IPS-20b (cell line): ENCODE results near the gene NCOR1.

Experiments
- H3K27ac ChIP-seq: one replicate; pipeline ENCODE4 v1.5.1; 2013; ENCODE audit warnings: low read length
- H3K27me3 ChIP-seq: 2 replicates; pipeline ENCODE4 v1.6.1; 2013; ENCODE audit warnings: mild to moderate bottlenecking, low read length, inconsistent platforms; ENCODE audit not compliant: insufficient read depth
- H3K36me3 ChIP-seq: 2 replicates; pipeline ENCODE4 v1.6.1; 2013; ENCODE audit warnings: low read depth, mild to moderate bottlenecking, inconsistent platforms, low read length, moderate library complexity; ENCODE audit not compliant: insufficient read depth
- H3K4me1 ChIP-seq: 2 replicates; pipeline ENCODE4 v1.6.1; 2013; ENCODE audit warnings: mild to moderate bottlenecking, control low read depth, inconsistent platforms, low read length, moderate library complexity; ENCODE audit not compliant: insufficient read depth
- H3K4me3 ChIP-seq: 2 replicates; pipeline ENCODE4 v1.5.1; 2013; ENCODE audit warnings: mild to moderate bottlenecking, low read length, inconsistent platforms
- H3K9ac ChIP-seq: 2 replicates; pipeline ENCODE4 v1.6.1; 2013; ENCODE audit warnings: low read depth, mild to moderate bottlenecking, inconsistent platforms, low read length, moderate library complexity
- H3K9me3 ChIP-seq: 2 replicates; pipeline ENCODE4 v1.6.1; 2013; ENCODE audit warnings: mild to moderate bottlenecking, low read depth, low read length, inconsistent platforms; ENCODE audit not compliant: insufficient read depth

Gene NCOR1

DNA sequence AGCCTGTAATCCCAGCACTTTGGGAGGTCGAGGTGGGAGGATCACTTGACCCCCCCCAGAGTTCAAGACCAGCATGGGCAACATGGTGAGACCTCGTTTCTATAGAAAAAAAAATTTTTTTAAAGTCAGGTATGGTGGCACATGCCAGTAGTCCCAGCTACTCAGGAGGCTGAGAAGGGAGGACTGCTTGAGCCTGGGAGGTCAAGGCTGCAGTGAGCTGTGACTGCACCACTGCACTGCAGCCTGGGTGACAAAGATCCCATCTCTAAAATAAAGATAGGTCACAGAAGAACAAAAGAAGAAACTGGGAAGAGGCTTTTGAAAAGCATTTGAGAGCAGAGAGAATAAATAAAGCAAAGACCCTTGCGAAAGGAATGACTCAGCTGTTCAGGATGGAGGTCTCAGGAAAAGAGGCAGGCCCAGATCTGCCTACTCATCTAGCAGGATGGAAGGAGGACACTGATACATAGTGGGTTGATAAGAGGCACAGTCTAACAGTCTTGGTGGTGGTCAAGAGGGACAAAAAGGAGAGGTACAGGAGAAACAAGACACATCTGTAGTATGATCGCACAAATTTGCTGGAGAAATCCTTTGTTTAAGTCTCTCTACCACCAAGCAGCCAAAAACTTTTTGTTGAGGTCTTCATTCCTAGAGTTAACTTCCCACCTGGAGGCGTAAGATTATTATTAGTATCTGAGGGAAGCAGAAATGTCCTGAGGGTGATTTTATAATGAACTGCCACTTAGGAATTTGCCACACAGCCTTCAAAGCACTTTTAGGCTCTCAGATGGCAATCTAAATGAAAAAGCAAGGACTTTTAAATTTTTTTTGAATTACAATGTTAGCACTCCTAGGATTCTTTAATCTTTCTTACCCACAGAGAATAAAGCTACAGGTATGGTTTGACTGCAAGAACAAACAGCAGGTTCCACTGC is 233.4 kb downstream of the NCOR1 start:
- Histone ChIP-seq H3K36me3 (peaks cover 74% of the 10 kb centered on the region), H3K4me1 (peaks cover 3% of the 10 kb centered on the region; the same call in 1 of the 2 replicates), H3K4me3 (no peak overlapping the region), H3K9me3 (0 out of 2 replicates have a peak, but pooled peaks cover 4% of the 10 kb centered on the region), H3K27me3 (no peaks in the 10 kb centered on the region), H3K9ac (no peak overlapping the region), H3K27ac (no peak overlapping the region)

DNA sequence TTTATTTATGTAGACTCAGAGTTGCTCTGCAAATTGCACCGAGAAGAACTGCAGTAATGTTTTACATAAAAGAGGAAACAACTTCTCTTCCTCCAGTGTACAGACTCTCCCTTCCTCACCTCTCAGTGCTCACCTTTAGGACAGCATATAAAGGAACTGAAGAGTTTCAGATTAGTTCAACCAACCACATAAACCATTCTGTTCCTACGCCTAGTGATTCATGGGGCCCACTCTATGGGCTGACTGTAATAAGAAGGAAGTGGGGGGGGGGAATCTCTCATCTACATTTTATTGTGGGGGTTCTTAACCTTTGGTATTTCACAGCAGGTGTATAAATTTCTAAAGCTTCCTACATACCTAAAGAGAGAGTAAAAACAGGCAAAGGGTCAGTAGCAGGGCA is 234.1 kb downstream of the NCOR1 start:
- H3K4me1 ChIP-seq, result peaks cover 3% of the 10 kb centered on the region; the same call in 1 of the 2 replicates
- H3K36me3 ChIP-seq, result peaks cover 74% of the 10 kb centered on the region
- H3K27me3 ChIP-seq, result no peaks in the 10 kb centered on the region
- H3K27ac ChIP-seq, result no peak overlapping the region
- H3K4me3 ChIP-seq, result no peak overlapping the region
- H3K9ac ChIP-seq, result no peak overlapping the region
- 0 out of 2 replicates have a peak, but pooled peaks cover 4% of the 10 kb centered on the region for H3K9me3 ChIP-seq
